NOMO-1 (cell line): ENCODE measurements around the gene PANX1.
A peak's percentile ranks its signal among the peaks of the same experiment; 100 is the strongest.

Source experiments
- DNase-seq, 2 experiments: peaks; one replicate each; lab custom pipeline; 2025; ENCODE audit not compliant: unreplicated experiment in 2 of 2; lab: John Stamatoyannopoulos, UW

PANX1 gene

GRCh38 chr11:94128291-94128745 is 323 bp upstream of the PANX1 start:
- peak in 1 of 2 experiments; percentile 56 for DNase-seq

- peak in 1 of 2 experiments; percentile 23 for DNase-seq
These were observed 1.1 kb downstream of the PANX1 start for GRCh38 chr11:94129512-94130297.

GRCh38 chr11:94130298-94131046 is 1.8 kb downstream of the PANX1 start:
- DNase-seq = peak; percentile 2 to 6

DNA sequence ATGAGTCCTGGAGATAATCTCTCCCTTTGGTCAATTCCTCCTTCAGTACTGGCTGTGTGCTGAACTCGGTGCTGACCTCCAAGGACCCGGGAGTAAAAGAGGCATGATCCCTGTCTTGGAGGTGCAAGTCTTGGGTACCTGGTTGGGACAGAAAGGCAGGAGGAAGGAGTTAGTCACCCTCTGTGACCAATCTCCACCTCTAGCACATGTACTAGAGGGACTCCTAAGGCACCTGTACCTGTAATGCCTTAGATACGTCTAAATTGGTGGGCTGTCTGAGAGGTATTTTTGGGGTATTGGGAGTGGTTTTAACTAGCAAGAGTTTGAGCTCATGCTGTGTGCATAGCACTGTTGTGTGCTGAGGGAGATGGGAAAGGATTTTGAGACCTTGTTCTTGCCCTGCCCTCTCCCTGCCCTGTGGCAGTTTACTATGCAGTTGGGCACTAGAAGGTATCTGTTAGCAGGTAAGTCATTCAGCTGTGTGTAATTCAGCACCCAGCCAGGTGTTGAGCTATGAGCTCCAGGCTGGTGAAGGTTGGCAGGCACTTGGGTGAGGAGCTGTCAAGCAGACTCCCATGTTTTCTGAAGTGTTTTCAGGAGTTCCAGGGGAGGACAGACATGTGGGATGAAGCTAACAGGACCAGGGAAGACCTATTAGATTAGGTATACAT is 2.5 kb downstream of the PANX1 start:
- no peak for DNase-seq

DNA sequence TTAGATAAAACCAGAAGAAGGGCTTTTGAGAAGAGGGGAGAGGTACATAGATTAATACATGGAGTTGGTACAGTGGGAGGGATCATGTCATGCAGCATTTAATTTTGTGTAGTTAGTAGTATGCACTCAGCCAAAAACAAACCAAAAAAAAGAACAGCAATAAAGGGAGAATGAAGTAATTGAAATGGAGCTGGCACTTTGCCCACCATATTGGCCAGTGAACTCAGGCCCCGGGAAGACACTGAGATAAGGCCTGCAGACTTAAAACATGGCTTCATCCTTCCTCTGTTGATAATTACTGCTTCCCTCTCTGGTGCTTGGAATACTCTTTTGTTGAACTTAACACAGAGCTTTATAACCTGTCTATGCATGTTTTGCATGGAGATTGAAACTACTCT is 3.1 kb downstream of the PANX1 start:
- DNase-seq = no peak

DNA sequence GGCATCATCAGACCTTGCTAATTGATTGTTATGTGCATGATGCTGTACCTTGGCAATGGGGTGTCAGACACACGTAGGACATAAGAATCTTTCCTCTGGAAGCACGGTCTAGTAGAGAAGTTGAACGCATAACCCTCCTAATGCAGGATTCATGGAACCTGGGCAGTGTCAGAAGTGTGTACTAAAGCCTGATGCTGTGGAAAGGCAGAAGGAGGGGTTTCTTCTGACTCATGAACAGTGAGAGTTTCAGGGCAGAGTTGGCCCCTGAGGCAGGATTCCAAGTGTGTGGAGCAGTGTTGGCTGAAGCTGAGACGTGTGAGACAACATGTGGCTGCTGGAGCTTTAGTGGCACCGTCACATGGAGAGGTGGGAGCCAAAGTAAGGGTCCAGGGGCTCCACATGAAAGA is 3.5 kb downstream of the PANX1 start:
- DNase-seq = no peak

DNA sequence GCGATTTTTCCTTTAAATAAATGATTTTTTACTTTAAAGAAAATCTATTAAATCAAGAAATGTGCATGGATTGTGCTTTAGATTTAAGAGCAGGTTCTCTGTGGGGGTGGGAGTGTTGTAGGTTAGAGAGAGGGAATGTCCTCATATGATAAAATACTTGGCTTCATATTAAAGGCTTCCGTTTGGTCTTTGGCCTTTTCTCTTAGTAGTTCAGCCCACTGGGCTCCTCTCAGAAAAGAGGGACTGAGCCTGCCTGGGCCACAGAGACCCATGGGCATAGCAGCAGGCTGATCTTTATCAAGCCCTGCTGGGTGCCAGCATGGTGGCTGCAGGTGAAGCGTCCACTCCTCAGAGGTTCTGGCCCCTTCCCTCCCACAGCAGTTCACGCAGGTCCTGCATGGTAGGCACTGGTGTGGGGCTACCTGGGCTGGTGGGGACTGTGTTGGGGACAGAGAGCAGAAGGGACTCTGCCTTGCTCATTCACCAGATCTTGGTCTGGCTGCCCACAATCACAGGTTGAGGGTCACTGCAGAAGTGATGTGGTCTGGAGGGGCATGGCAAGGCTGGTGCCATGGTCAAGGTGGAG is 4.3 kb downstream of the PANX1 start:
- DNase-seq = no peak

DNA sequence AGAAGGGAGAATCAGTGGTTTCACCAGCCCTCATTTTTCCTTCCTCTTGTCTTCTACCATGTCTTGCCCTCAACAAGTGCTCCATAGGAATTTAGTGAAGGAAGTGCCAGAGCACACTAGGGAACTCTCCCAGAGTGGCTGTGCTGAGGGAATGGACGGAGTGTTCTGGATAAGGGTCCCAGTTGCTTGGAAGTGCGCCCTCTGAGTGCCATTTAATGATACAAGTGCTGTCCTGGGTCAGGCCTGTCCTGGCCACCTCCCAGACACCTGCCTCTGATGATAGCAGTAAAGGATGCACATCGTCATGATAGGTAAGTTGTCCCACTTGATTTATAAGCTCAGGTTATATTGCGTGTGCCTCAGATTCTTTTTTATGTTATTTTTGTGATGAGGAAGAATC is 5.1 kb downstream of the PANX1 start:
- no peak for DNase-seq

GRCh38 chr11:94134651-94135512 is 6.2 kb downstream of the PANX1 start:
- peak; percentile 30 to 46 for DNase-seq

DNA sequence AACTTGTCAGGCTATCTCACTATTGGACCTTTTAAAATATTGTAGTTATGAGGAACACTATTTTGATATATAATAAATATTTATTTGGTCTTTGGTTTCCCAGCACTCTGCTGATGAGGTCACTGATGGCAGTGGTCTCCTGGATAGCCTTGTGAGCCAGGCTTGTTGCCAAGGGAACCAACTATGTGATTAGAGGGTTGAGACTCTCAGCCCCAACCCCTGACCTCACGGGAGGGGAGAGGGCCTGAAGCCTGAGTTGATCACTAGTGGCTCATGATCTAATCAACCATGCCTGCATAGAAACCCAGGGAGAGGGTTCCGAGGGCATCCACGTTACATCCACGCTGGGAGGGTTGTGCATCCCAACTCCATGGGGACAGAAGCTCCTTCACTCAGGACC is 10.8 kb downstream of the PANX1 start:
- DNase-seq = no peak

DNA sequence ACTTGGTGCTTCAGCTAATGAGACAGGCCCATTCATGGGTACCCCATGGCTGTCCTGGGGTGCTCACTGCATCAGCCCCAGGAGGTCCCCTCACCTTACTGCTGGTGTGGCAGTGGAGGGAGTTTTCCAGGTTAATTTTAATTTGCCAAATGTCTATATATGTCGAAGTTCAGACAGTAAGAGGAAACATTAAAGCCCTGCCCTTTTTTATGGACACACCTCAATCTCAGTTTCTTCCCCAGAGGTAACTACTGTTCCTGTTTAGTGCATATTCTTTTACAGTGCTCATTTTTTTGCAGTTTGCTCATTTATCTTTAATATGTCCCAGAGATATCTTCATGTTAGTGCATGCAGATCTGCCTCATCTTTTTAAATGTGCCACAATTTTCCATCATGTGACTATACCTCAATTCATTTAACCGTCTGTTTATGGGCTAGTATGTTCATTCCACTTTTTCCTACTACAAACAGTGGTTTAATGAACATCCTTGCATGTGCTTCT is 11.6 kb downstream of the PANX1 start:
- no peak for DNase-seq

DNA sequence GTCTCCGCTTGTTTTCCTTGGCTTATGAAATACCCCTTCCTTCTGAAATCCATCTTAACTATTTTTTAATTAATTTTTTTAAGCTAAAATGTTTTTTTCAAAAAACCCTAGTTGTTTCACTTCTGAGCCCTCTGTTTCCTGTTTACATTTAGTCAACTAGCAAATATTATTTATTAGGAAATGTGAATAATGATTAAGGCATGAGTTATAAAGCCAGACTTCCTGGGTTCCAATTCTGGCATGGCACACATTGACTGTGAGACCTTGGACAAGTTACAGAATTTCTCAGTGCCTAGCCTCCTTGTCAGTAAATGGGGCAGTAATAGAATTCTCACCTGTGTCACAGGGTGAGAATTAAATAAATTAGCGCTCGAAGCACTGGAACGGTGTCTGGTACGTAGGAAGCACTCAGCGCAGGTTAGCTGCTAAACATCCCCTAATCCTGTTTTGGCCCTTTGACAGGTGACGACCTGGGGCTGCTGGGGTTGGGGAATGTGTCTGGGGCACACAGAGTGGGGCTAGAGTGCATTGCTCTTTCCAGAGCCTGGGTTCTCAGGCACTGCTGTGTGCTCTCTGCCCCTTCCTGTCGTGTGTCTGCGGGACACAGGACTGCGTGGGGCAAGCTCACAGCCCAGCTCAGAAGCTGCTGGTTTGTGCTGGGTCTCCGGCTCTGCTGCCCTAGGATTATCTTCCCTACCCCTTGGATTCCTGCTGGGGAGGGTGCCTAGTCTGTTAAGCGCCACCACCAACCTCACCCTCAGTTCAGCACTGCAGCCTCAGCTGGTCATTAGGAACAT is 13.1 kb downstream of the PANX1 start:
- DNase-seq = no peak

GRCh38 chr11:94142308-94143281 is 14.0 kb downstream of the PANX1 start:
- DNase-seq = no peak

GRCh38 chr11:94144216-94144615 is 15.6 kb downstream of the PANX1 start:
- DNase-seq = no peak

DNA sequence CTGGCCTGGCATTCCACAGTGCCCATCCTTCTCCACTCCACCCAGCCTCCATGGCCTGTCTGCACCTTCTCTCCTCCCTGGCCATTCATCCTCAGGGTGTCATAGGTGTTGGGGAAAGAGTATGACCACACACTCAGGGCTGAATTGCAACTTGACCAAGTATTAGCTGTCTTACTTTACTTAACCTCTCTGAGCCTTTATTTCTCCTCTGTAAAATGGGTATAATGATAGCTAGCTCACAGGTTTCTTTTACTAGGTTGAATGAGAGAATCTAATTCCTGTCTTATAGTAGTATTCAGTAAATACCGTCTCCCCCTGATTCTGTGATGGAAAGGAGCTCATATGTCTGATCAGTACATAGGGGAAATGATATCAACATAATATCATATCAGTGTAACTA is 16.0 kb downstream of the PANX1 start:
- no peak for DNase-seq

GRCh38 chr11:94145431-94145830 is 16.8 kb downstream of the PANX1 start:
- no peak for DNase-seq

- DNase-seq = no peak
These were observed 17.3 kb downstream of the PANX1 start for GRCh38 chr11:94145916-94146315.

DNA sequence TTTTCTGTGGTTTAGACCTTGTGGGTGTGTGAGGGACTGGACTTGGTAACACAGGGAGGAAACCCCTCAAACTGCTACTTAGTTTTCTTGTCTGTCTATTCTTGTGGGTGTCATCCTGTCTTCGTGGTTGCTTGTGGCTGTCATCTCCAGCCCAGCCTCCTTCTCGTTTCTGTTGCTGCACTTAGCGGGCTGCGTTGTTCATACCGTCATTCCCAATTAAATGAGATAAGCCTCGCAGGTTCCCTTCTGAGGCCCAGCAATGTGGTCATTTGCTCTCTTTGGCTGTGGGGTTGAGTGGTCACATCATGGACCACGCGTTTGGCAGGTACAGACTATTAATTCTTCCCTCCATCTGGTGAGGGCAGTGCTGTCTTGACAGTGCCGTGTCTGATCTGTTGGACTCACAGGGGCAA is 18.8 kb downstream of the PANX1 start:
- DNase-seq = no peak
